ENCODE measurements around the gene HRK. TPM values are rescaled to one million over a fixed set of nuclear protein-coding genes. Genes with fewer than 3 reads are reported as not detected.

Gene HRK
- total RNA-seq, 1 donor = 0.10 TPM

DNA sequence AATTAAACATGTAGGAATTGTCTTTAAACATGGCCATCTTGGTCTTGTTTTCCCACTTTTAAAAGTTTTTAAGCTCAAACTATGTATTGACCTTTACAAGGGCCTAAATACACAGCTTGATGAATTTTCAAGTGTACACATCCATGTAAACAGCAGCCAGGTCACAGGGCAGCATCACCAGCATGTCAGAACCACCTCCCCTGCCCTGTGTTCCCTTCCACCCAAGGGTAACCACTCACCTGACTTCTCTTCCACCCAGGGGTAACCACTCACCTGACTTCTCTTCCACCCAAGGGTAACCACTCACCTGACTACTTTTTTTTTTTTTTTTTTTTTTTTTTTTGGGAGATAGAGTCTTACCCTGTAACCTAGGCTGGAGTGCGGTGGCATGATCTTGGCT is 34.1 kb upstream of the HRK start:
- Histone ChIP-seq H3K9me3 (ENCODE audit: low read depth, low read length) (no peaks in the 10 kb centered on the region), H3K27me3 (ENCODE audit: insufficient read depth, low read length) (no peaks in the 10 kb centered on the region), H3K4me1 (ENCODE audit: insufficient read depth, low read length) (peaks cover 29% of the 10 kb centered on the region), H3K4me3 (ENCODE audit: low read length) (no peak overlapping the region)

DNA sequence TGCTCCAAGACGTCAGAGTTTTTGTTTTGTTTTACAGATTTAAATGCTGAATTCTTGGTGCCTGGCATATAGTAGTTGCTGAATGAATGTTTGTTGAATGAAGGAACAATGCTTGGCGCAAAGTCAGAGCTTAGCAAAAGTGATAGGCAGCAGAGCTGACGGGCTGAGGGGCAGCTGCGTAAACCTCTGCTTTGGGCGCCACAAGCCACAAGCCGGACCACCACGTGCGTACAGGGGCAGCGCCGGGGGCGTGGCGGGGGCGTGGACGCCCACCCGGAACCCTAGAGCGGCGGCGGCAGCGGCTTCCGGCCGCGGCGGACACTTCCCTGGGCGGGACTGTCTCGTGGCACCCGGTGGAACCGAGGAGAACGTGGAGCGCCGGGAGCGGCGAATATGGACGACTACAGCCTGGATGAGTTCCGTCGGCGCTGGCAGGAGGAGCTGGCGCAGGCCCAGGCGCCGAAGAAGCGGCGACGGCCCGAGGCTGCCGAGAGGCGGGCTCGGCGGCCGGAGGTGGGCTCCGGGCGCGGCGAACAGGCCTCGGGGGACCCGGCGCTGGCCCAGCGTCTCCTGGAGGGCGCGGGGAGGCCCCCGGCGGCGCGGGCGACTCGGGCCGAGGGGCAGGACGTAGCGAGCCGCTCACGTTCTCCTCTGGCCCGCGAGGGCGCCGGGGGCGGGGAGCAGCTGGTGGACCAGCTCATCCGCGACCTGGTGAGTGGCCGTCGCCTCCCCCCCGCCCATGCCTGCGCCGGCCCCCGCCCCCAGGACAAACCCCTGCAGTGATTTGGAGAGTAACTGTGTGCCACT is 29.6 kb upstream of the HRK start, which contains the start of gene FBXW8:
TSS of gene FBXW8 (plus strand) at position 306 of the 807 bp plus-strand sequence. CDS start at position 394, 88 bp downstream.
- Histone ChIP-seq H3K9me3 (ENCODE audit: low read depth, low read length) (no peaks in the 10 kb centered on the region), H3K4me3 (ENCODE audit: low read length) (peak within 1 kb of the TSS; percentile 75), H3K4me1 (ENCODE audit: insufficient read depth, low read length) (peaks cover 10% of the 10 kb centered on the region), H3K27me3 (ENCODE audit: insufficient read depth, low read length) (no peaks in the 10 kb centered on the region)

DNA sequence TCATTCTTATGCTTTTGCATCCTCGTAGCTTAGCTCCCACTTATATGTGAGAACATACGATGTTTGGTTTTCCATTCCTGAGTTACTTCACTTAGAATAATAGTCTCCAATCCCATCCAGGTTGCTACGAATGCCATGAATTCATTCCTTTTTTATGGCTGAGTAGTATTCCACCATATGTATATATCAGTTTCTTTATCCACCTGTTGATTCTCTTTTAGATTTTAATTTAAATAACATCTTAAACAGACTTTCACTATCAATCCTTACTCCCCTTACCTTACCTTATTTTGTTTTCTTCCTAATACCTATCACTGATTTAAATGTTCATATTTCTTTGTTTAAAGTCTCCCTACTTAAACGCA is 29.0 kb upstream of the HRK start:
- Histone ChIP-seq H3K4me3 (ENCODE audit: low read length) (peak overlapping the region; percentile 75), H3K9me3 (ENCODE audit: low read depth, low read length) (no peaks in the 10 kb centered on the region), H3K27me3 (ENCODE audit: insufficient read depth, low read length) (peaks cover 2% of the 10 kb centered on the region), H3K4me1 (ENCODE audit: insufficient read depth, low read length) (peaks cover 10% of the 10 kb centered on the region)

DNA sequence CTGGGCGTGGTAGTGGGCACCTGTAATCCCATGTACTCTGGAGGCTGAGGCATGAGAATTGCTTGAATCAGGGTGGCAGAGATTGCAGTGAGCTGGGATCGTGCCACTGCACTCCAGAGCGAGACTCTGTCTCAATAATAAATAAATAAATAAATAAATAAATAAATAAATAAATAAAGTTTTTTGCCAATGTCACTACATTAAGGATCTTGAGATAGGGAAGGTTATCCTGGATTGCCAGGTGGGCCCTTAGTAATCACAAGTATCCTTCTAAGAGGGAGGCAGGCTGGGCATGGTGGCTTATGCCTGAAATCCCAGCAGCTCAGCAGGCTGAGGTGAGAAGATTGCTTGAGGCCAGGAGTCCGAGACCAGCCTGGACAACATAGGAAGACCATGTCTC is 25.0 kb upstream of the HRK start:
- no peak overlapping the region for H3K4me3 ChIP-seq (ENCODE audit: low read length)
- H3K9me3 ChIP-seq (ENCODE audit: low read depth, low read length) = no peaks in the 10 kb centered on the region
- no peaks in the 10 kb centered on the region for H3K4me1 ChIP-seq (ENCODE audit: insufficient read depth, low read length)
- peaks cover 9% of the 10 kb centered on the region for H3K27me3 ChIP-seq (ENCODE audit: insufficient read depth, low read length)

DNA sequence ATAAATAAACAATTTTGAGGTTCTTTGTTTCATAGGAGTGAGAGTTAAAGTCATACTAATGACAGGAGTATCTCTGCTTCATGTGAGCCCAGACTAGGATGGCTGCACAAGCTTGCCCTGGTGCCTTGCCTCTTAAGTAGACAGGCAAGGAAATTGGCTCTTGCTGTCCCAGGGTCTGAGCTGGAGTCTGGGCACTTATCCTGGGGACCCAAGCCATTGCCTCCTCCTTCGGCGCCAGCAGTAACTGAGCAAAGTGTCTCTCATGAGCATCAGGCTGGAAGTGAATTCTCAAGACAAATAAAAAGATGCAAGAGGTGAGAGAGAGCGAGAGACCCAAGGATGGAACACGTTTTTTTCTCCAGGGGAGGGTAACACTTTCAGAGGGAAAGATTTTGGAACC is 22.6 kb upstream of the HRK start:
- Histone ChIP-seq H3K4me1 (ENCODE audit: insufficient read depth, low read length) (no peaks in the 10 kb centered on the region), H3K27me3 (ENCODE audit: insufficient read depth, low read length) (peaks cover 9% of the 10 kb centered on the region), H3K4me3 (ENCODE audit: low read length) (no peak overlapping the region), H3K9me3 (ENCODE audit: low read depth, low read length) (no peaks in the 10 kb centered on the region)

DNA sequence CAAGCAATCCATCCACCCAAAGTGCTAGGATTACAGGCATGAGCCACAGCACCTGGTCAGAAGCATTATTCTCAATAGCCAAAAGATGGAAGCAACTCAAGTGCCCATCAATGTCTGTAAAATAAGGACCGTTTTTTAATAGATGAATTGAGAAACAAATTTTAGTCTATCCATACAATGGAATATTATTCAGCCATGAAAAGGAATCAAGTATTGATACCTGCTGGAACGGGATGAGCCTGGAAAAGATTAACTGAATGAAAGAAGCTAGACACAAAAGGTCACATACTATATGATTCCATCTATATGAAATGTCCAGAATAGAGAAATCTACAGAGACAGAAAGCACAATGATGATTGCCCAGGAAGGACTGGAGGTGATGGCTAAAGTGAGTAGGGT is 20.4 kb upstream of the HRK start:
- Histone ChIP-seq H3K4me3 (ENCODE audit: low read length) (no peak overlapping the region), H3K4me1 (ENCODE audit: insufficient read depth, low read length) (no peaks in the 10 kb centered on the region), H3K27me3 (ENCODE audit: insufficient read depth, low read length) (peaks cover 12% of the 10 kb centered on the region), H3K9me3 (ENCODE audit: low read depth, low read length) (no peaks in the 10 kb centered on the region)

DNA sequence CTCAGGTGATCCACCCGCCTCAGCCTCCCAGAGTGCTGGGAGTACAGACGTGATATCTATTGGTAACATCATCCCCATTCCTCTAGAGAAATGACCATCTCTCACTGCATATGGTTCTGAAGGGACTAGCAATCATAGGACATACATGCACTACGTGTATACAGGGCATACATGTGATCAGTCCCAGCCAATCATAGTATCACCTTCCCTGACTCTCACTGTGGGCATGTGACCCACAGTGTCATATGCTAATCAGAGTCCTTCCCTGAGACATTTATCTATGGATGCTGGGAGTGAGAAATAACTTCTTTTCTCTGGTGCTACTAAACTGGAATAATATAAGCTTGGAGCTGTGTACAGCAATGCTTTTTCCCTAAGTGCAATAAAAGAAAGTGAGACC is 17.4 kb upstream of the HRK start:
- Histone ChIP-seq H3K4me1 (ENCODE audit: insufficient read depth, low read length) (no peaks in the 10 kb centered on the region), H3K9me3 (ENCODE audit: low read depth, low read length) (no peaks in the 10 kb centered on the region), H3K27me3 (ENCODE audit: insufficient read depth, low read length) (peaks cover 10% of the 10 kb centered on the region)

DNA sequence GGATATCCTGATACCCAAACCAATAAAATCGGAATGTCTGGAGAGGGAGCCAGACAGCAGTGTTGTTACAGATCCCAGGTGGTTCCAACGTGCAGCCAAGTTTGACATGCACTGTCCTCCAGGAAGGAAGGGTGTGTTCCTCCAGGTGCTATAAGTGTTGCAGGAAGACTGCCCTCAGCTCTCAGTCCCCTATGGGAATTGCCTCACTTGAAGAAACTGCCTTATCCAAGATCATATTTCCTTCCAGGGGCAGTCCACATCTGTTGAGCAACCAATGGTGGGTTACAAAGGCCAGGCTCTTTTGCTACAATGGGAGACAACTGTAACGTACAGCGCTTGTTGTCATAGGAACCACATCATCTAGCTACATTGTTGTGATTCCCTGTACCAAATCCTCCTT is 16.2 kb upstream of the HRK start:
- no peaks in the 10 kb centered on the region for H3K4me1 ChIP-seq (ENCODE audit: insufficient read depth, low read length)
- H3K27me3 ChIP-seq (ENCODE audit: insufficient read depth, low read length) = peaks cover 10% of the 10 kb centered on the region
- no peaks in the 10 kb centered on the region for H3K9me3 ChIP-seq (ENCODE audit: low read depth, low read length)
- no peak overlapping the region for H3K4me3 ChIP-seq (ENCODE audit: low read length)

More for the DNA sequence above, 17.4 kb upstream of the HRK start:
- H3K4me3 ChIP-seq (ENCODE audit: low read length) = no peak overlapping the region

DNA sequence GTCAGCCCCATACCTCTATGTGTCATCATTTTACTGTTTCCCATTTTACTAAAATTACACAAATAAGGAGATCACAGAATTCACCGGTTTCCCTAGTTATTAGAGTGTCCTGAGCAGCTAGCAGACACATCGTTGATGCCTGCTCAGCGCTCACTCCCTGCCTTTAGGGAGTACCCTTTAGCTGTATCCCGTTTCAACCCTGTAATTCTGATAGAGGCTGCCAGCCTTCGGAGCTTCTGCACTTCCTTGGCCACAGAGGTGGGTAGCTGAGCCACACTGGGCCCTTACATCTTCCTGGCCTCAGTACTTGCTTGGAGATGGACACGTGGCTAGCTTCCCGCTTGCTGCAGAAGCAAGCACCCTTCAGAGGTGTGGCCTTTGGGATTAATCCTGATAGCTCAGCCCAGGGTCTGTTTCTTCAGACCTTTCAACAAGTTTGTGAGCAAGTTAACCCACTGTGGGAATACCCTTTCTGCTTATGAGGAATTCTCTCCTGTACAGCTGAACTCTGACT is 15.2 kb upstream of the HRK start:
- H3K4me3 ChIP-seq (ENCODE audit: low read length) = no peak overlapping the region
- no peaks in the 10 kb centered on the region for H3K9me3 ChIP-seq (ENCODE audit: low read depth, low read length)
- no peaks in the 10 kb centered on the region for H3K4me1 ChIP-seq (ENCODE audit: insufficient read depth, low read length)
- peaks cover 4% of the 10 kb centered on the region for H3K27me3 ChIP-seq (ENCODE audit: insufficient read depth, low read length)

DNA sequence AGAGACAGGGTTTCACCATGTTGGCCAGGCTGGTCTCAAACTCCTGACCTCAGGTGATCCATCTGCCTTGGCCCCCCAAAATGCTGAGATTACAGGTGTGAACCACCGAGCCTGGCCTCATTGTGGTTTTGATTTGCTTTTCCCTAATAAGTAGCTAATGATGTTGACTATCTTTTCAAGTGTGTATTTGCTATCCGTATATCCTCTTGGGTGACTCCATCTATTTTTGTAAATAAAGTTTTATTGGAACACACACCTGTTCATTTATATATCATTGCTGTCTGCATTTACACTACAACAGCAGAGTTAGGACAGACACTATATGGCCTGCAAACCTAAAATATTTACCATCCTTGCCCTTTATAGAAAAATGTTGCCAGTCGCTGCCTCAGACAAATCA is 13.7 kb upstream of the HRK start:
- Histone ChIP-seq H3K27me3 (ENCODE audit: insufficient read depth, low read length) (peaks cover 3% of the 10 kb centered on the region), H3K4me1 (ENCODE audit: insufficient read depth, low read length) (no peaks in the 10 kb centered on the region), H3K4me3 (ENCODE audit: low read length) (no peak overlapping the region), H3K9me3 (ENCODE audit: low read depth, low read length) (no peaks in the 10 kb centered on the region)

DNA sequence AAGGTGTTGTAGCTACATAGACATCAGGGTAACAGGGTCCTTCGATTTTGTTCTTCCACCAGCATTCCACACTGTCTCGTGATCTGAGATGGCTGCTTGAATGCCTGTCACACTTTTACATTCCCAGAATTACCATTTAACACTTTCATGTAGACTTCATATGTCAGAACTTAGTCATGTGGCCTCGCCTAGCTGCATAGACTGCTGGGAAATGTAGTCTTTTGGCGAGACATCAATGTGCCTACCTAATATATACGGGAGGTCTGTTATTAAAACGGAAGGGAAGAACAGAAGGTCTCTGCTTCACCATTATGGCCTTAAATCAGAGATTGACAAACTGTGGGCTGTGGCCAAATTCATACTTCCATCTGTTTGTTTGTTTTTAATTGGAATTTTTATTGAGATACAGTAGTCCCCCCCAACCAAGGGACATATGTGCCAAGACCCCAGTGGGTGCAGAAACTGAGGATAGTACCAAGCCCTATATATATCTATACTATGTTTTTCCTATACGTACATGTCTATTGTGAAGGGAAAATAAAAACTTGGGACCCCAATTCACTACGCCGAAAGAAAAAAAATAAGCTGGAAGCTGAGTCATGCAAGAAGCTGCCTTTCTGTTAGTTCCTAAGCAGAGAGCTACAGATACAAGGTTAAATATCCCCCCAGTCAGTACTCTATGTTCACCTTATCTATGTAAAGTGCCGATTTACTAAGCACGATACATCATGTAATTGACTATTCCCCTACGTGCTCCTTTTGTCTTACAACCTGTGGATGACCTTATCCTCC is 11.3 kb upstream of the HRK start:
- Histone ChIP-seq H3K27me3 (ENCODE audit: insufficient read depth, low read length) (no peaks in the 10 kb centered on the region), H3K4me3 (ENCODE audit: low read length) (no peak overlapping the region), H3K4me1 (ENCODE audit: insufficient read depth, low read length) (no peaks in the 10 kb centered on the region)

DNA sequence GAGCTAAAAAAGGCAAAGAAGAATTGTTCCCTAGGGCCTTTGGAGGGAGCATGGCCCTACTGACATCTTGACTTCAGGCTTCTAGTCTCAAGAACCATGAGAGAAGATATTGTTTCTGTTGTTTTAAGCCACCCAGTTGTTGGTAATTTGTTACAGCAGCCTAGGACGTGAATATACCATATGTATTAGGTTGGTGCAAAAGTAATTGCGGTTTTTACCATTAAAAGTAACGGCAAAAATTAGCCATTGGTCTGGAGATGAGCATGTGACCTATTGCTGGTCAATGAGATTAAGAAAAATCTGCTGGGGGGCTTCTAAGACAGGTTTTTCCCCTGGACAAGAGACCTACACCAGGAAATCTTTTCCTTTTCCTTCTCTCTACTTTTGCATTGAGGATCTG is 9.8 kb upstream of the HRK start:
- H3K9me3 ChIP-seq (ENCODE audit: low read depth, low read length) = no peaks in the 10 kb centered on the region
- no peaks in the 10 kb centered on the region for H3K4me1 ChIP-seq (ENCODE audit: insufficient read depth, low read length)
- H3K4me3 ChIP-seq (ENCODE audit: low read length) = no peak overlapping the region
- peaks cover 3% of the 10 kb centered on the region for H3K27me3 ChIP-seq (ENCODE audit: insufficient read depth, low read length)

More for the DNA sequence above, 11.3 kb upstream of the HRK start:
- H3K9me3 ChIP-seq (ENCODE audit: low read depth, low read length) = no peaks in the 10 kb centered on the region

DNA sequence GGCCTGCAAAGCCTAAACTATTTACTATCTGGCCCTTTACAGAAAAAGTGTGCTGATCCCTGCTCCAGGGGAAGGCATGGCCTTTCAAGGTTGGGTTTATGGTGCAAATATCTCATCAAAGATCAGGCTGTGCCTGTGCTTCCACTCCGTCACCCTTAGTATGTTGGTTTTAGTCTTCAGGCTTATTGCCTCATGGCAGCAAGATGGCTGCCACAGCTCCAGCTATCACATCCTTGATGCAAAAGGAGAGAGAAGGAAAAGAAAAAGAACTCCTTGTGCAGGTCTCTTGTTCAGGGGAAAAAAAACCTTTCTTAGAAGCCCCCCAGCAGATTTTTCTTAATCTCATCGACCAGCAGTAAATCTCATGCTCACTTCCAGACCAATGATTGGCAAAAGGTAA is 9.1 kb upstream of the HRK start:
- peaks cover 3% of the 10 kb centered on the region for H3K27me3 ChIP-seq (ENCODE audit: insufficient read depth, low read length)
- no peaks in the 10 kb centered on the region for H3K9me3 ChIP-seq (ENCODE audit: low read depth, low read length)
- peaks cover 2% of the 10 kb centered on the region for H3K4me1 ChIP-seq (ENCODE audit: insufficient read depth, low read length)

DNA sequence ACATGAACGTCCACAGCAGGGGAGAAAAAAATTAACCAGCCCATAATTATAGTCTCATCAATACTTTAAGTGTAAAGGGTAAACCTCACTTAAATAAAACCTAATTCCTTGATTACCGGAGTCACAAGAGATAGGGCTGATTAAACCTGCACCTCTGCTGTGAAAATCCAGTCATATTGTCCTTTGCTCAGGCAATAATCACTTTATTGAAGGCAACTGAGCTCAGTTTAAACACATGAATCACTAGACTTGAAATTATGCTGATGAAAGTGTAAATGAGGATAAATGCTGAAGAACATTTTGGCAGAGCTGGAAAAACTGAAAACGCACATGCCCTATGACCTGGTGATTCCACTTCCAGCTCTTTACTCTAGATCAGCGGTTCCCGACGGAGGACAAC is 6.7 kb upstream of the HRK start:
- Histone ChIP-seq H3K27me3 (ENCODE audit: insufficient read depth, low read length) (peaks cover 13% of the 10 kb centered on the region), H3K4me1 (ENCODE audit: insufficient read depth, low read length) (peaks cover 4% of the 10 kb centered on the region)

More for the DNA sequence above, 9.1 kb upstream of the HRK start:
- H3K4me3 ChIP-seq (ENCODE audit: low read length) = no peak overlapping the region

DNA sequence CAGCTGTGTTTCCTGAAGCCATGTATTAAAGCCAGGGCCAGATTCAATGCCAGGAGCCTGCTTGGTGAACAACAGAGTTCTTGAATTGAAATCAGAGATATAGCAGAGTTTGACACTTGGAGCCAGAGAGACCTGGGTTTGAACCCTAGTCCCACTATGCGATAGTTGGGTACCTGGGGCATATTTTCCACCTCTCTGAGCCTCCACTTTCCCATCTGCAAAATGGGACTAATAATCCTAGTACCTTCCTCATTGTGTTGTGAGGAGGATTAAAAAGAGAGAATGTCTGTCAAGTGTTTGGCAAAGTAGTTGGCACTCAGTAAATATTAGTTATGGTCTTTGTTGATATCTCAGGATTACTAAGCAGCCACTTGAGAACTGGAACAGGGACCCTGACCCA is 6.0 kb upstream of the HRK start:
- H3K27me3 ChIP-seq (ENCODE audit: insufficient read depth, low read length) = peaks cover 19% of the 10 kb centered on the region
- H3K4me3 ChIP-seq (ENCODE audit: low read length) = no peak overlapping the region
- H3K4me1 ChIP-seq (ENCODE audit: insufficient read depth, low read length) = peaks cover 8% of the 10 kb centered on the region
- H3K9me3 ChIP-seq (ENCODE audit: low read depth, low read length) = no peaks in the 10 kb centered on the region

More for the DNA sequence above, 6.7 kb upstream of the HRK start:
- H3K4me3 ChIP-seq (ENCODE audit: low read length) = no peak overlapping the region
- no peaks in the 10 kb centered on the region for H3K9me3 ChIP-seq (ENCODE audit: low read depth, low read length)

Measured in mononuclear cell (primary cell).